ENCODE data around the gene ZNF41. TPM values are rescaled to one million over a fixed set of nuclear protein-coding genes. Genes with fewer than 3 reads are reported as not detected.

ZNF41 gene
- total RNA-seq, 1 experiment from 2014 or later, result 6.6 TPM

DNA sequence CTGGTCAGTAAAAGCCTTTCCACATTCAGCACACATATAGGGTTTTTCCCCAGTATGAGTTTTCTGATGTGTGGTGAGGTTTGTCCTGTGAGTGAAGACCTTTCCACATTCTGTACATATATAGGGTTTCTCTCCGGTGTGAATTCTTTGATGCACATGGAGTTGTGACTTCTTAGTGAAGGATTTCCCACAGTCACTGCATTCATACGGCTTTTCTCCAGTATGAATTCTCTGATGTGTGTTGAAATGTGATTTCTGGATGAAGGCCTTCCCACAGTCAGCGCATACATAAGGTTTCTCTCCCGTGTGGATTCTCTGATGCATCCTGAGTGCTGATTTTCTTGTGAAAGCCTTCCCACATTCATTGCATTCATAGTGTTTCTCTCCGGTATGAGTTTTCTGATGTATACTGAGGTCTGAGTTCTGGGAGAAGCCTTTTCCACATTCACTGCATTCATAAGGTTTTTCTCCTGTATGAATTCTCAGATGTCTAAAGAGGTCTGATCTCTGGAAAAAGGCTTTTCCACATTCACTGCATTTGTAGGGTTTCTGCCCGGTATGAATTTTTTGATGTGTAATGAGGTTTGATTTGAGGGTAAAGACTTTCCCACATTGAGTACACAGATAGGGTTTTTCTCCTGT, 34.7 kb downstream of the ZNF41 start:
- no peaks in the 10 kb centered on the region; the same call in 1 of the 2 replicates for H3K36me3 ChIP-seq (ENCODE audit: control insufficient read depth, insufficient read depth, low read length)
- DNase-seq, result no peak
- H3K27me3 Mint-ChIP-seq (ENCODE audit: insufficient read depth, unreplicated experiment), result no peaks in the 10 kb centered on the region
- H3K36me3 Mint-ChIP-seq (ENCODE audit: insufficient read depth, unreplicated experiment), result no peaks in the 10 kb centered on the region
- no peaks in the 10 kb centered on the region for H3K27me3 ChIP-seq (replicated peaks; ENCODE audit: control insufficient read depth, insufficient read depth, low read length)
- CTCF ChIA-PET, result no interaction called here
- H3K4me1 Mint-ChIP-seq (ENCODE audit: low read depth, unreplicated experiment), result no peaks in the 10 kb centered on the region
- no peak overlapping the region for H3K27ac Mint-ChIP-seq (ENCODE audit: unreplicated experiment)
- H3K4me3 Mint-ChIP-seq (ENCODE audit: unreplicated experiment), result no peak overlapping the region
- no peaks in the 10 kb centered on the region for H3K4me1 ChIP-seq
- BruUV-seq (replicated peaks), result no TSS peak
- H3K9me3 ChIP-seq, result no peaks in the 10 kb centered on the region
- intact Hi-C loops (cut with micrococcal nuclease; ENCODE audit: unreplicated experiment), result no loop called here
- no peak overlapping the region for H3K4me3 ChIP-seq (ENCODE audit: low read depth, low read length)
- TF ChIP-seq, protein P1, sequence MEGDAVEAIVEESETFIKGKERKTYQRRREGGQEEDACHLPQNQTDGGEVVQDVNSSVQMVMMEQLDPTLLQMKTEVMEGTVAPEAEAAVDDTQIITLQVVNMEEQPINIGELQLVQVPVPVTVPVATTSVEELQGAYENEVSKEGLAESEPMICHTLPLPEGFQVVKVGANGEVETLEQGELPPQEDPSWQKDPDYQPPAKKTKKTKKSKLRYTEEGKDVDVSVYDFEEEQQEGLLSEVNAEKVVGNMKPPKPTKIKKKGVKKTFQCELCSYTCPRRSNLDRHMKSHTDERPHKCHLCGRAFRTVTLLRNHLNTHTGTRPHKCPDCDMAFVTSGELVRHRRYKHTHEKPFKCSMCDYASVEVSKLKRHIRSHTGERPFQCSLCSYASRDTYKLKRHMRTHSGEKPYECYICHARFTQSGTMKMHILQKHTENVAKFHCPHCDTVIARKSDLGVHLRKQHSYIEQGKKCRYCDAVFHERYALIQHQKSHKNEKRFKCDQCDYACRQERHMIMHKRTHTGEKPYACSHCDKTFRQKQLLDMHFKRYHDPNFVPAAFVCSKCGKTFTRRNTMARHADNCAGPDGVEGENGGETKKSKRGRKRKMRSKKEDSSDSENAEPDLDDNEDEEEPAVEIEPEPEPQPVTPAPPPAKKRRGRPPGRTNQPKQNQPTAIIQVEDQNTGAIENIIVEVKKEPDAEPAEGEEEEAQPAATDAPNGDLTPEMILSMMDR (IDR thresholded peaks at IDR 0.05; ENCODE audit: insufficient read depth in 1 of 2, low read depth in 1 of 2, low read length in 1 of 2, severe bottlenecking in 1 of 2, unreplicated experiment in 1 of 2), result no peak
- POLR2A ChIA-PET, result no interaction called here
- H3K9me3 Mint-ChIP-seq (ENCODE audit: unreplicated experiment), result peaks cover 8% of the 10 kb centered on the region

DNA sequence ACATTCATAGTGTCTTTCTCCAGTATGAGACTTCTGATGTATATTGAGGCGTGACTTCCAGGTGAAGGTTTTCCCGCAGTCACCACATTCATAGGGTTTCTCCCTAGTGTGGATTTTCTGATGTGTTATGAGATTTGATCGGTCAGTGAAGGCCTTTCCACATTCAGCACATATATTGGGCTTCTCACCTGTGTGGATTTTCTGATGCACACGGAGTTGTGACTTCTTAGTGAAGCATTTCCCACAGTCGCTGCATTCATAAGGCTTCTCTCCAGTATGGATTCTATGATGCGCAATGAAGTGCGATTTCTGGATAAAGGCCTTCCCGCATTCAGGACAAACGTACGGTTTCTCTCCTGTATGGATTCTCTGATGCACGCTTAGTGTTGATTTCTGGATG, 35.4 kb downstream of the ZNF41 start:
- Histone ChIP-seq H3K36me3 (ENCODE audit: control insufficient read depth, insufficient read depth, low read length) (no peaks in the 10 kb centered on the region; the same call in 1 of the 2 replicates), H3K9me3 (no peaks in the 10 kb centered on the region), H3K4me3 (ENCODE audit: low read depth, low read length) (no peak overlapping the region), H3K27me3 (replicated peaks; ENCODE audit: control insufficient read depth, insufficient read depth, low read length) (no peaks in the 10 kb centered on the region), H3K4me1 (no peaks in the 10 kb centered on the region)
- H3K27me3 Mint-ChIP-seq (ENCODE audit: insufficient read depth, unreplicated experiment), result no peaks in the 10 kb centered on the region
- no TSS peak for BruUV-seq (replicated peaks)
- no peak for DNase-seq
- H3K9me3 Mint-ChIP-seq (ENCODE audit: unreplicated experiment), result peaks cover 8% of the 10 kb centered on the region
- intact Hi-C loops (cut with micrococcal nuclease; ENCODE audit: unreplicated experiment), result no loop called here
- H3K4me1 Mint-ChIP-seq (ENCODE audit: low read depth, unreplicated experiment), result no peaks in the 10 kb centered on the region
- CTCF ChIA-PET, result no interaction called here
- no peak overlapping the region for H3K4me3 Mint-ChIP-seq (ENCODE audit: unreplicated experiment)
- H3K27ac Mint-ChIP-seq (ENCODE audit: unreplicated experiment), result no peak overlapping the region
- TF ChIP-seq, protein P1 (IDR thresholded peaks at IDR 0.05; ENCODE audit: insufficient read depth in 1 of 2, low read depth in 1 of 2, low read length in 1 of 2, severe bottlenecking in 1 of 2, unreplicated experiment in 1 of 2), result no peak
- POLR2A ChIA-PET, result no interaction called here
- no peaks in the 10 kb centered on the region for H3K36me3 Mint-ChIP-seq (ENCODE audit: insufficient read depth, unreplicated experiment)

DNA sequence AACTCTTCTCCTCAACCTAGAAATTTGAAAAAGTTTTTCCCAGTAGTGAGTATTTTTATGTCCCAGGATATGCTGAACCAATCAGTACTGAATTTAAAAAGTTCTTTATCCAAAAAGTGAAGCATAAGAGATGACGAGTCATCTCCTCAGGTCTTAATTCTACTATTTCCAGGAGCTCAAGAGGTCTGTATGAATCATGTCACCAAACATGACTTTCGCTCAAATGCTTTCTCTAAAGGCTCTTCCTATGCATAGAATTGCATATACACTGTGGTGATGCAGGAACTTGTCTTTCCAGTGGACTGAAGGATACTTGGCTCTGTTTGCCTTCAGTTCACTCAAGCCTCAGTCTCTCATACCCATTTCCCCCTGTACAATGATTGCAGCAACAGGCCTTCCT, 36.1 kb downstream of the ZNF41 start:
- no peak for DNase-seq
- no peaks in the 10 kb centered on the region for H3K36me3 Mint-ChIP-seq (ENCODE audit: insufficient read depth, unreplicated experiment)
- Histone ChIP-seq H3K4me3 (ENCODE audit: low read depth, low read length) (no peak overlapping the region), H3K9me3 (no peaks in the 10 kb centered on the region), H3K4me1 (no peaks in the 10 kb centered on the region), H3K27me3 (replicated peaks; ENCODE audit: control insufficient read depth, insufficient read depth, low read length) (no peaks in the 10 kb centered on the region), H3K36me3 (ENCODE audit: control insufficient read depth, insufficient read depth, low read length) (no peaks in the 10 kb centered on the region; the same call in 1 of the 2 replicates)
- intact Hi-C loops (cut with micrococcal nuclease; ENCODE audit: unreplicated experiment), result no loop called here
- no peaks in the 10 kb centered on the region for H3K27me3 Mint-ChIP-seq (ENCODE audit: insufficient read depth, unreplicated experiment)
- no peak overlapping the region for H3K27ac Mint-ChIP-seq (ENCODE audit: unreplicated experiment)
- BruUV-seq (replicated peaks), result no TSS peak
- TF ChIP-seq, protein P1 (IDR thresholded peaks at IDR 0.05; ENCODE audit: insufficient read depth in 1 of 2, low read depth in 1 of 2, low read length in 1 of 2, severe bottlenecking in 1 of 2, unreplicated experiment in 1 of 2), result no peak
- ChIA-PET CTCF (no interaction called here), POLR2A (no interaction called here)
- no peak overlapping the region for H3K4me3 Mint-ChIP-seq (ENCODE audit: unreplicated experiment)
- no peaks in the 10 kb centered on the region for H3K4me1 Mint-ChIP-seq (ENCODE audit: low read depth, unreplicated experiment)
- peaks cover 8% of the 10 kb centered on the region for H3K9me3 Mint-ChIP-seq (ENCODE audit: unreplicated experiment)
